ENCODE measurements around the gene ZNF256.

Gene ZNF256

DNA sequence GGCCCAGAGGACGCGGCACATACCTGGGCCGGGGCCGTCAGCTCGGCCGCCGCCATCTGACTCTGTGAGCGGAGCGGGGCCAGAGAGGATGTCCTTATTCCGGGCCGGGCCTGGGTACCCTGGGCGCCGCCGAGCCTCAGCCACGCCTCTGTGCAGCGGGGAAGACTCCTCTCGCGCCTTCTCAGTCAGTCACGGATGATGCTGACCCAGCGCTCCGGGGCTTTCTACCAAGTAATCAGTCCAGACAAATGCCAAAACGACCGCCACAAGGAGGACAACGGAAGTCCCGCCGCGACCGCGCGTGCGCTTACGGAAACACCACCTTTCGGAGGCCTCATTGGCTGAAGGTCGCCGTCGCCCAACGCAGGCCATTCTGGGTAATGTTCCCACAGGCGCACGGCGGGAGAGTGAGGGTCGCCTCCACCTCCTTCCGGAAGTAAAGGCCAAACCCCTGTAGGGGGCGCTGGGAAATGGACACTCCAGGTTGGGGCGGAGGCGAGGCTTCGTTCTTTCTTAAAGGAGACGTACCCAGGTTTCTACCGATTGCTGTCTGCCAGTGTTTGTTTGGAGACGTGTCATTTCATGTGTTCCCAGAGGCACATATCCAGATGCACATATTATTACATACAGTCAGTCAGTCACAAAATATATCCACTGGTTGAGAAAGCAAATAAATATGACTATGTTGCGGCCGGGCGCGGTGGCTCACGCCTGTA lies at the start of gene ZNF256:
TSS of gene ZNF256 (minus strand) at position 288 of the 716 bp plus-strand sequence. CDS start at position 56, 232 bp downstream.
- DNase-seq = peak; percentile 91 to 95

DNA sequence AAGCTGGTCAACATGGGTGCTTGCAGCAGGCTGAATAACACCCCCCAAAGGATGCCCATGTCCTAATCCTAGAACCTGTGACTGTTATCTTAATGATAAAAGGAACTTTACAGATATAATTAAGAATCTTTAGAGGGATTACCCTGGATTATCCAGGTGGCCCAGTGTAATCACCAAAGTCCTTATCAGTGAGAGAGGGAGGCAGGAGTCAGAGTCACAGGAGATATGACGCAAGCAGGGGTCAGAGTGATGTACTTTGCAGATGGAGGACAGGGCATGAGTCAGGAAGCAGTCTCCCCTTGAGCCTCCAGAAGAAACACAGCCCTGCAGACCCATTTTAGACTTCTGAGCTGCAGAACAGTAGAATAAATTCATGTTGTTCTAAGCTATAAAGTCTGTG lies 45.3 kb upstream of the ZNF256 start:
- DNase-seq = no peak

DNA sequence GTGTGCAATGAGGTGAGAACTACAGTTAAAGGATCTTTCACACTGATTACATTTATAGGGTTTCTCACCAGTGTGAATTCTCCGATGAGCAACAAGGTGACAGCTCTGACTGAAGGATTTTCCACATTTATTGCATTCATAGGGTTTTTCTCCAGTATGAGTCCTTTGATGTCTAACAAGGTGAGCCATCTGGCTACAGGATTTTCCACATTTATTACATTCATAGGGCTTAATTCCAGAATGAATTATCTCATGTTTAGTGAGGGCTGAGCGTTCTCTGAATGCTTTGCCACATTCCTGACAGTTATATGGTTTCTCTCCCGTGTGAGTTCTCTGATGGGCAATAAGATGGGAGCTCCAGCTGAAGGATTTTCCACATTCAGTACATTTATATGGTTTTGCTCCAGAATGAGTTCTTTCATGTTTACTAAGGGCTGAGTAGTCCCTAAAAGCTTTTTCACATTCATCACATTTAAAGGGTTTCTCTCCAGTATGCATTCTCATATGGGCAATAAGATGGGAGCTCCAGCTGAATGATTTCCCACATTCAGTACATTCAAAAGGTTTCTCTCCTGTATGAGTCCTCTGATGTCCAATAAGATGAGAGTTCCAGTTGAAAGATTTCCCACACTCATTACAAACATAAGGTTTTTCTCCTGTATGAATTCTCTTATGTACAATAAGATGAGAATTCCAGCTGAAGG lies 31.2 kb upstream of the ZNF256 start:
- no peak for DNase-seq

DNA sequence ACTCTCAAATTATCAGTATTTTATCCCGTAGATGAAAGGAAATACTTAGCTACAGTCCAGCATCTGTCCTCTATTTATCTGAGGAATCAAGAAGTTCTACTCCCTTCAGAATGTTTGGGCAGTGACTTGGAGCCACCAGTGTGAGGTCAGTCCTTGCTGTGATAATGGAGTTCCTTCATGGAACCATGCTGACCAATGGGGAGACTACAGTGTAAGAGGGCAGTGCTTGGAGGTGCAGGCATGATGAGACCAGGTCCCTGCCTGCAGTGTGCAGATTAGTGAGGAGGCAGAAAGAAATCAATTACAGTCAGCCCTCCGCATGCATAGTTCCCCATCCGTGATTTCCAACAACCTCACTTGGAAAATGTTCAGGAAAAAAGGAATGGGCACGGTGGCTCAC lies 26.9 kb upstream of the ZNF256 start, which contains the start of gene C19orf18:
TSS of gene C19orf18 (minus strand) at position 101 of the 400 bp plus-strand sequence. CDS start 102 bp downstream, outside the sequence.
- no peak for DNase-seq

DNA sequence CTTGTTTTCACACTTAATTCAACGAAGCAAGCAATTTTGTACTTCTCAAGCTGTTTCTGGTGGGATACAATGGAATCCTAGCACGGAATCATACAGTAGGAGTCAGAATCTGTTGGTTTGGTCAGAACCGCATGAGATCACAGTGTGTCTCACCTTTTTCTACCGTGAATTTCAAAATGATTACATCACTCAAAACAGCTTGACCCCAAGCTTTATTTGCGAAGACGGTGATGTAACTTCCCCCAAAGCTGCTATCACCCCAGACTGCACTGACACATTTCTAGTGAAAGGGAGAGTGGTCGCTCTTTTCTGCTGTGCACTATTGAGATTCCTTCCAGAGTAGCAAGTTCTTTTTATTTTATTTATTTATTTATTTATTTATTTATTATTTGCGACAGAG lies 17.3 kb upstream of the ZNF256 start:
- DNase-seq = no peak

DNA sequence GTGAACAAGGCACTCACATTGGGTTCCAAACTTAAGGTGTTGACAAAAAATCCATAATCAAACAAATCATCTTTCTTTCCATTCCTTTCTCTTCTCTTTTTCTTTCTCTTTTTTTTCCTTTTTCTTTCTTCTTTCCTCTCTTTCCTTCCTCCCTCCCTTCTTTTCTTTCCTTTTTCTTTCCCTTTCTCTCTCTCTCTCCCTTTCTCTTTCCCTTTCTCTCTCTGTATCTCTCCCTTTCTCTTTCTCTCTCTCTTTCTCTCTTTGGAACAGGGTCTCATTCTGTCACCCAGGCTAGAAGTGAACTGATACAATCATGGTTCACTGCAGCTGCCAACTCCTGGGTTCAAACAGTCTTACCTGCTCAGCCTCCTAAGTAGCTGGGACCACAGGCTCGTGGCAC lies 14.3 kb upstream of the ZNF256 start:
- DNase-seq = no peak

DNA sequence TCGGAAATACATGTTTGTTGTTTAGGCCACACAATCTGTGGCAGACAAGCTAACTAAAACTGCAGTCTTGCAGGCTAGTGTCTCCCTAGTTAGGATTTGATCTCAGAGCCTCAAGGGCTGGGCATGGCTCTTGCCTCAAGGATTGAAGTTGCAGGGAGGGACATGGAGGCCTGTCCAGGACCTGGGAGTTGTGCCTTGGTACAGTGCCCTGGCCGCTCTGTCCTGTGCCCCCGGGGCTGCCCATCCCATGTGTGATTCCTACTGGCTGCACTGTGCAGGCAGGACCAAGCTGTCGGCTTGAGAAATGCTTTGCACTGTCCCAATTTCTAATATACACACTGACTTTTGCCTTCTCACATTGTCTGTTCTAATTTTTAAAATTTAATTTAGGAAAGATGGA lies 7.5 kb upstream of the ZNF256 start:
- DNase-seq = no peak

DNA sequence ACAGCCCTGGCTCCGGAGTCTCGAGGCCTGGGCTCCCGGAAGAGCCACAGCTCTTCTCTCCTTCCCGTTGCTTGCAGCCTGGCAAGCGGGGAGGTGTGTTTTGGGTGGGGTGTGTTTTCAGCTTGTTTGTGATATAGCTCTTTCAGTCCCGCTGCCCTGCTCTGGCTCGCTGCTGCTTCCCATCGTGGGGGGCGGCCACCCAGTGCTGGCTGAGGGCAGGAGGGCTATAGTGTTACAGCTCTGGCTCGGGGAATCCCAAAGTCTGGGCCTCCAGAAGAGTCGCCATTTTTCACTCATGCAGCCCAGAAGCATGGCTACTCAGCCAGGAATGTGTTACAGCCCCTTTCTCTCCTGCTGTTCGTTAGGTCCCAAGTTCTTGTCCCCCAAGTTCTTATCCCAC lies 2.2 kb upstream of the ZNF256 start:
- DNase-seq = no peak

DNA sequence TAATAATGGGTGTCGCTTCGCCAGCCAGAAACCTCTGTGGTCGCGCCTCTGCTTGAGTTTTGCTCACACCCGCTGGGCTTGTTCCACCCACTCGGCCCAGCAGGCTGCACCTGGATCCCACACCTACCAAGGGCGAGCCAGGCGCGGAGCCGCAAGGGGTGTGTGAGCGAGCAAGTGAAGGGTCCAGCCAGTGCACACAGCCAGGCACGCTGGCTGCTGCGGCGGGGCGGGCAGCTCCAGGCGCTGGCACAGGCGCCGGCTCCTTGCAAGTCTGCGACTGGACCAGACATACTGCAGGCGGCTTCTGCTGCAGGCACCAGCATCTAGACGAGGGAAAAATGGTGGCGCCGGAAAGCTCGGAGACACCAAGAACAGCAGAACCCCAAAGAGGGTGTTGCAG lies 1.8 kb upstream of the ZNF256 start:
- DNase-seq = no peak

DNA sequence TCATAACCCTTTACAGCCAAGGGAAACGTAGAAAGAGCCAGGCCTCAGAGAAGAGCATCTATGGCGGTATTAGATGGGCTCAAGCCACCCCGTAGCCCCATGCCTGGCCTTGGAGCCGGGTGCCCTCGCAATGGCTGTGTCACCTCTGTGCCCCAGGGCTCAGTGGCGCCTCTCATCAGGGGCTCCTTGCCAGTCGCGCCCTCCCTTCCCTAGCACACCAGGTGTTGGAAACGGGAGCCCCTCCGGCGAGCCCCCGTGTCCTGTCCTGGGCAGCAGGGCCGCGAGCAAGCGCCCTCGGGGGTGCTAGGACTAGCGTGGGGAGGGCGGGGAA lies 453 bp downstream of the ZNF256 start:
- no peak for DNase-seq

DNA sequence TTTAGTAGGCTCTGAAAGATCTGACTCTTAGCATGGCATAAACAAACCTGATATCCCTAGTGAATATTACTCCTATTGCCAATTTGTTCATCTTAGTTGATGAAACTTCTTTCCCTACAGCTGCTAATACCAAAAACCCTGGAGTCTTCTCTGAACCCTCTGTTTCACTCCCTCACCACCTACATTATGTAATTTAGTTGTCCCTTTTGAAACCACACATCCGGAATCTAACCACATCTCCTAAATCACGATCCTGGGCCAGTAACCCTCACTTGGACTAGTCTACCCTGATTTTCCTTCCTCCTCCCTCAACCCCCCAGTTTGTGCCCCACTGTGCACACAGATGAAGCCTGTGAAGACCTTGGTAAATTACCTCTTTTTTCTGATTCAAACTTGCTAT lies 1.2 kb downstream of the ZNF256 start:
- no peak for DNase-seq

DNA sequence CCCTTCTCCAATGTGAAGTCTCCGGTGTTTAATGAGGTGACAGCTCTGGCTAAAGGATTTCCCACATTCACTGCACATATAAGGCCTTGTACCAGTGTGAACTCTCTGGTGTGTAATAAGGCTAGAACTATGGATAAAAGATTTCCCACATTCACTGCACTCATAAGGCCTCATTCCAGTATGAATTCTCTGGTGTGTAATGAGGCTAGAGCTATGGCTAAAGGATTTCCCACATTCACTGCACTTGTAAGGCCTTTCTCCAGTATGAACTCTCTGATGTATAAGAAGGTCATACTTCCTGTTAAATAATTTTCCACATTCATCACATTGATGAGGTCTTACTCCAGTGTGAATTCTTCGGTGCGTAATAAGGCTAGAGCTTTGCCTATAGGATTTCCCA lies 5.9 kb downstream of the ZNF256 start:
- DNase-seq = no peak

DNA sequence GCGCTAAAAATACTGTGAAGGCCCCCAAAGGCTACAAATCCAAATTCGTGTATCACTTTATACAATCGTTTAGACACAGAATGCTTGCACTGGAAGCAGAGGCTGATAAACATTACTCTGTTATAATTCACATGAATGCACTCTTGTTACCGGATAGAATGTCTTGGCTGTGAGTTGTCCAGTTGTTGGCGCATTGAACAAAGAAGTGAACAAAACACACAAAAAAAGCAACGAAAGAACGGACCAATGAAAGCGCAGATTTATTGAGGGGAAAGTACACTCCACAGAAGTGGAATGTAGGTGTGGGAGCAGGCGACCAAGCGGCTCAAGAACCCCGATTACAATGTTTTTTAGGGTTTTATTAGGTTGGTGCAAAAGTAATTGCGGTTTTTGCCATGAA lies 11.8 kb downstream of the ZNF256 start:
- no peak for DNase-seq

DNA sequence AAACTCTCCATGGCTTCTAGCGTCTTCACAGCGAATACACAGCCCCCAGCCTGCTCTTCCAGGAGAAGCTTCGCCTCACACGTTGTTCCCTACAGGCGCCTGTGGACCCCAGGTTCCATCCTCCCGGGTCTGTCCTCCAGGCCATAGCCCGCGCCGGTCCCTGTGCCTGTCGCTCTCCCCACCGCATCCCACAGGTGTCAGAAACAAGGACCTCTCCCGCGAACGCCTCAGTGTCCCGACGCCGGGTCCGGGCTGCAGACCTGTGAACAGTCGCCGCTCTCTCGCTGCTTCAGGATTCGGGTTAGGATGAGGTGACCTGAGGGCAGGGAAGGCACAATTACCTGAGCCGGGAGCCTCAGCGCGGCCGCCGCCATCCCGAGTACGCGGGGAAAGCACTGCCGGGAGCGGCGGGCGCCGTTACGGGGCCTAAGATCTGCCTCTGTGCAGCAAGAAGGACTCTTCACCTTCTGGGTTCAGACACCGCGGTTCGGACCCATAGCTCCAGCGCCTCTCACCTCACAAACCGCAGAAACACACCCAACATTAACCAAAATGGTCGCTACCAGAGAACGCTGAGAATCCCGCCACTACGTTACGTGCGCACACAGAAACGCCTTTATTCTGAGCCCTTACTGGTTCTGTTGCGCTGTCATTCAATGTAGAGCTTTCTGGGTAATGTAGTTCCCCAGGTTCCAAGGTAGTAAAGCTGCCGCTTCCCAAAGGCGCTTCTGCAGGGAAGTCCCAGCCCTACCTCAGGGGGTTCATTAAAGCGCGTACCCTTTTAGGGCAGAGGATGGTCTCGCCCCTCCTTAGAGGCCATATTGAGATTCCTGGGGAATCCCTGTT lies 12.5 kb downstream of the ZNF256 start, which contains the start of gene ZNF418:
TSS of gene ZNF418 (minus strand) at position 583 of the 846 bp plus-strand sequence. CDS start 1,580 bp downstream, outside the sequence.
- peak; percentile 32 to 39 for DNase-seq

DNA sequence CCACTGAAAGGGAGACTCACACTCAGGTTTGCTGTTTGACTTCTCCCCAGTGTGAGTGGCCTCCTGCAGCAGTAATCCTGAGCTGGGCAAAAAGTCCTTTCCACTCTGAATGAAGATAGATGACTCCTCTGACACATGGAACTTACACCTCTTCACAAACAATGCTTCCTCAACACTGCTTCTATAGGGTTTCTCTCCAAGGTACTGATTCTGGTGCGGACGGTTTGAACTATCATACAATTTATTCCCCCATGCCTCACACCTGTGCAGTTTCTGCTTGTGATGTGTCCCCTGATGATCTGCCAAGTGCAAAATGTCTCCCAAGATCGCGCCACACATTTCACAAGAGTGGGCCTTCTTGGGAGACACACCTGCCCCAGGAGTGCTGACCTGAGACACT lies 19.9 kb downstream of the ZNF256 start:
- DNase-seq = no peak

DNA sequence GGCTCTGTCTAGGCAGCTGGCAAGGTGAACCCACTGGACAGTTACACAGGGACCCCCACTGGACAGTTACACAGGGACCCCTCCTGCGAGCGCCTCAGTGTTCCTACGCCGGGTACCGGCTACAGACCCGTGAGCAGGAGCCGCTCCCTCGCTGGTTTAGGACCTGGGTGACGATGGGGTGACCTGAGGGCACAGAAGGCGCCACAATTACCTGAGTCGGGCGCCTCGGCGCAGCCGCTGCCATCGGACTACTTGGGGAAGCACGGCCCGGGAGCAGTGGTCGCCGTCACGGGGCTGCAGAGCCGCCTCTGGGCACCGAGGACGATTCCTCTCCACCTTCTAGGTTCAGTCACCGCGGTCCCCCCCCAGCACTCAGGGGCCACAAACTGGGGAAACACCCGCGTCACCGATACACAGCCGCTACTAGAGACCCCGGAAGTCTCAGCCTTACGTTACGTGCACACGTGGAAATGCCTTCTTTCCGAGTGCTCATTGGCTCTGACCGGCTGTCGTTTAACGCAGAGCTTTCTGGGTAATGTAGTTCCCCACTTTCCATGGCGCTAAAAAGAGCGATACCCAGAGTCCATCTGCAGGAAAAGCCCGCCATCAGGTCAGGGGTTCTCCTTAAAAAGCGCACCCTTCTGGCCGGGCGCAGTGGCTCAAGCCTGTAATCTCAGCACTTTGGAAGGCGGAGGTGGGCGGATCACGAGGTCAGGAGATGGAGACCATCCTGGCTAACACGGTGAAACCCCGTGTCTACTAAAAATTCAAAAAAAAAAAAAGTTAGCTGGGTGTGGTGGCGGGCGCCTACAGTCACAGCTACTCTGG lies 31.1 kb downstream of the ZNF256 start, which contains the start of gene ZNF417:
TSS of gene ZNF417 (minus strand) at position 425 of the 828 bp plus-strand sequence. CDS start at position 244, 181 bp downstream.
- DNase-seq = peak; percentile 74 to 83

DNA sequence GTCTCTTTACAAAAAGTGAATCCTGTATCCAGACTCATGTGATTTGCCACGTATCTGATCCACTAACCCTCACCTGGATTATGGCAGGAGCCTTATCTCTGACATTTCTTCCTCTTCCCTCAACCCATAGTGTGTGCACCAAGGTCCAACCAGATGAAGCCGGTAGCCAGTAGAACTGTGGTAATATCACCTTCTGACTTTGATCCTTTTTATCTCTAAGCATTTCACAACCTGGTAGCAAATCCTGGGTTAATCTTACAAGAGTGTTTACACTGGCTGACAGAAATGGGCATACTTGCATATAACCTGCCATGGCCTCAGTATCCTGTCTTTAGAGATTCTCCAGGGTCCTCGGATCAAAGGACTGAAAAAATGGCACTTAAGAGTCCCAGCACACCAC lies 33.0 kb downstream of the ZNF256 start:
- DNase-seq = no peak

DNA sequence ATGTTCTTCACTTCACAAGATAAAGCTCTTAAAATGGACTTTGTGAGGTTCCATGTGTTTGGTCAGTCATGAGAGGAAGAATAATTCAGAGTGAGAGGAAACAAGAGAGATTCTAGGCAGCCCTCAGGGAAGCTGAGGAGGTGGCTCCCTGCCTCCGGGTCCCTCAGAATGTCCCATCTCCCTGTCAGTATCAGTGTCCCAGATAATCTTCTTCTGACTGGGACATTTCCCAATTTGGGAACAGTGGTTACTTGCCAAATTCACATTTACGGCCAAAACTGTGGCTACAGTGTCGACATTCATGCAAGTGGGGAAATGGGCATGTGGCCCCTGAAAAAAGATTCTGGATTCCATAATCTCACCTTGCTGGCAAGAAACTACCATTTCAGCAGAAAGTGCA lies 40.1 kb downstream of the ZNF256 start:
- DNase-seq = no peak

DNA sequence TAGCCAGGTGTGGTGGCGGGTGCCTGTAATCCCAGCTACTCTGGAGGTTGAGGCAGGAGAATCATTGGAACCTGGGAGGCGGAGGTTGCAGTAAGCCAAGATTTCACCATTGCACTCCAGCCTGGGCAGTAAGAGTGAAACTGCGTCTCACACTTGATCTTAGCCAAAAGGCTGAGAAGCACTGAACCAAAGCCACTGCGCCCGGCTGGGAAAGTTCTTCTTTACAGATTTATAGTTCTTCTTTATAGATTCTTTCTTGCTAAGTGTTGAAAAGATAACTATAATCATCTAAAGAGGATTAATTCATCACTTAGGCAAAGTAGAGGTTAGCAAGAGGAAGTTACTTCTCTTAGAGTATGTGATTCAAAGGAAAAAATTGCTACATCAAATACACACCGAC lies 42.2 kb downstream of the ZNF256 start:
- DNase-seq = no peak

DNA sequence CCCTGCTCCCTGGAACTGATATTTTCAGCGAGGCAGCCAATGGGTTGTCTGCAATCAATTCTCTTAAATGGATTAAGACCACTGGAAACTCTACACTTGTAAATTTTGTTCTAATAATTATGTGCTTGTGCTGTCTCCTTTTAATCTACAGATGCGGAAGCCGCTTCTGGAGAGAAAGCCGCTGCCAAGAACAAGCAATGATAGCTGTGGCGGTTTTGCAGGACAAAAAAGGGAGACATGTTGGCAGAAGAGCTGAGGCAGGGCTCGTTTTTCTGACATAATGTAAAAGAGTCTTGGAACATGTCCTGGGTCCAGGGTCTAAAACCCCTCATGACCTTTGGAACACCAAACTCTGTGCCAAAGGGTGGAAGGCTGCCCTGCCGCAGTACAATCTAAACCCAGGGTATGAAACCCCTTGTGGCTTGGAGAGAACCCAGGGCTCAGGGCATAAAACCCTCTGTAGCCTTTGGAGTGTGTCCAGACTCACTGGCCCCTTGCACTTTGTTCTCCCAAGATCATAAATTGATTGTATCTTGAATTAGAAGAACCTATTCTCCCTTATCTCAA lies 43.8 kb downstream of the ZNF256 start:
- DNase-seq = no peak

DNA sequence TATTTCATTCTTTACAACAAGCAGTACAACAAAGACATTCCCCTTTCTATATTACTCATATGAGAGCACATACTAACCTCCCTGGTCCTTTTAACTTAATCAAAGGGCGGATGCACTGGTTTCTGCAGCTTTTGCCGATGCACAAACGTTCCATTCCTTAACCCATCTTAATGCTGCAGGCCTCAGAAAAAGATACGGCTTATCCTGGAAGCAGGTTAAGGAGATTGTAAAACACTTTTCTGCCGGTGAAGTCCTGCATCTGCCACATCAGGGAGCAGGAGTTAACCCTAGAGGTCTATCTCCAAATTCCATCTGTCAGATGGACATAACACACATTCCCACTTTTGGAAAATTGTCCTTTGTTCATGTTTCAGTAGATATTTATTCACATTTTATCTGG lies 47.2 kb downstream of the ZNF256 start:
- no peak for DNase-seq

All from stimulated activated CD4-positive, alpha-beta T cell treated with anti-CD3 and anti-CD28 coated beads, Interleukin-2, amount 100 ng/mL, for 24 hours (primary cell).